GM18951 (cell line): Measurements from ENCODE around the gene PTF1A.

ENCODE experiments used
- POLR2A ChIP-seq: IDR thresholded peaks from 4 replicates; pipeline ENCODE4 v1.6.1; 2011; ENCODE audit warnings: mild to moderate bottlenecking; ENCODE audit not compliant: insufficient read length, insufficient read depth; ENCODE audit errors: extremely low read depth
- in situ Hi-C: fragments of 300-500 bp; cut with MboI; formaldehyde crosslinking; loops from one replicate; pipeline ENCODE4 v1.12.0; 2022; ENCODE audit warnings: low sequenced_read_pairs, mixed read lengths, inconsistent platforms; ENCODE audit not compliant: unreplicated experiment

Gene PTF1A

GRCh38 chr10:23171232-23171876, 20.8 kb upstream of the PTF1A start:
- TF ChIP-seq POLR2A = no peak
- in situ Hi-C loops = loop anchor here (25.0 kb wide), 2 partner anchors 116 to 366 kb away; no protein-coding TSS in a partner anchor

- TF ChIP-seq POLR2A = no peak
- in situ Hi-C loops = loop anchor here (25.0 kb wide), 2 partner anchors 115 to 365 kb away; no protein-coding TSS in a partner anchor
These were observed 19.5 kb upstream of the PTF1A start for GRCh38 chr10:23172429-23173213.

GRCh38 chr10:23173214-23174073, 18.7 kb upstream of the PTF1A start:
- TF ChIP-seq POLR2A = no peak
- in situ Hi-C loops = loop anchor here (25.0 kb wide), 2 partner anchors 114 to 364 kb away; no protein-coding TSS in a partner anchor

GRCh38 chr10:23174074-23174976, 17.8 kb upstream of the PTF1A start:
- TF ChIP-seq POLR2A = no peak
- in situ Hi-C loops = loop anchor here (25.0 kb wide), 2 partner anchors 113 to 363 kb away; no protein-coding TSS in a partner anchor

GRCh38 chr10:23174977-23175512, 17.1 kb upstream of the PTF1A start:
- TF ChIP-seq POLR2A = no peak
- in situ Hi-C loops = loop anchor here (25.0 kb wide), 2 partner anchors 112 to 362 kb away; no protein-coding TSS in a partner anchor

- in situ Hi-C loops = no loop called here
- no peak for TF ChIP-seq POLR2A
These were observed 5.9 kb upstream of the PTF1A start for GRCh38 chr10:23186178-23186577.

- in situ Hi-C loops = no loop called here
- TF ChIP-seq POLR2A = no peak
These were observed 5.4 kb upstream of the PTF1A start for GRCh38 chr10:23186697-23187096.

GRCh38 chr10:23187155-23187554, 5.0 kb upstream of the PTF1A start:
- no peak for TF ChIP-seq POLR2A
- in situ Hi-C loops = no loop called here

- in situ Hi-C loops = no loop called here
- no peak for TF ChIP-seq POLR2A
These were observed 3.1 kb upstream of the PTF1A start for GRCh38 chr10:23189024-23189423.

- TF ChIP-seq POLR2A = no peak
These were observed 994 bp upstream of the PTF1A start for GRCh38 chr10:23190872-23191763.

More at GRCh38 chr10:23190872-23191763, 994 bp upstream of the PTF1A start:
- in situ Hi-C loops = no loop called here
